Renal cortex interstitium (tissue), 3 donors: ENCODE results near the gene PIP5KL1. TPM values are rescaled to one million over a fixed set of nuclear protein-coding genes. Genes with fewer than 3 reads are reported as not detected.

ENCODE experiments used
- polyA plus RNA-seq, 3 donors: library from polyadenylated mRNA; unstranded; fragments of 120-200 nt; gene quantifications; one replicate each; pipeline ENCODE4 v1.2.1, GENCODE V29; 2013; ENCODE audit not compliant: insufficient read length in 3 of 3

PIP5KL1 gene
- polyA plus RNA-seq, 3 donors = 1.5 to 1.8 (median 1.7) TPM

Other genes starting within 250 kb of the PIP5KL1 start
- gene CFAP157, start 223.8 kb downstream of the PIP5KL1 start, polyA plus RNA-seq = 1 to 10 TPM; 4.0 to 9.8 (median 5.2) TPM
- gene PTRH1, start 215.1 kb downstream of the PIP5KL1 start, polyA plus RNA-seq = 10 to 100 TPM in 2 of 3 donors, 1 to 10 TPM in 1; 7.3 to 13.8 (median 13.0) TPM
- gene TTC16, start 214.7 kb downstream of the PIP5KL1 start, polyA plus RNA-seq = under 1 TPM; 0.11 to 0.41 (median 0.23) TPM
- 10 to 100 TPM; 12.1 to 19.0 (median 13.6) TPM for gene TOR2A, start 195.5 kb downstream of the PIP5KL1 start, polyA plus RNA-seq
- gene SH2D3C, start 152.1 kb downstream of the PIP5KL1 start, polyA plus RNA-seq = 10 to 100 TPM; 13.2 to 17.6 (median 16.1) TPM
- gene CDK9, start 144.7 kb downstream of the PIP5KL1 start, polyA plus RNA-seq = 10 to 100 TPM; 67.5 to 75.5 (median 73.9) TPM
- gene FPGS, start 127.9 kb downstream of the PIP5KL1 start, polyA plus RNA-seq = 10 to 100 TPM; 38.9 to 45.5 (median 44.7) TPM
- 10 to 100 TPM; 75.7 to 92.9 (median 83.7) TPM for gene ENG, start 76.1 kb downstream of the PIP5KL1 start, polyA plus RNA-seq
- 10 to 100 TPM; 31.0 to 50.7 (median 36.3) TPM for gene AK1, start 53.1 kb downstream of the PIP5KL1 start, polyA plus RNA-seq
- 10 to 100 TPM; 41.8 to 49.0 (median 42.4) TPM for gene ST6GALNAC6, start 31.2 kb downstream of the PIP5KL1 start, polyA plus RNA-seq
- 10 to 100 TPM in 2 of 3 donors, 1 to 10 TPM in 1; 9.8 to 16.3 (median 13.1) TPM for gene ST6GALNAC4, start 13.7 kb downstream of the PIP5KL1 start, polyA plus RNA-seq
- gene DPM2, start 7.1 kb upstream of the PIP5KL1 start, polyA plus RNA-seq = 10 to 100 TPM; 35.3 to 43.4 (median 36.3) TPM
- gene EEIG1, start 50.2 kb upstream of the PIP5KL1 start, polyA plus RNA-seq = 10 to 100 TPM; 31.5 to 35.0 (median 34.1) TPM
- gene NAIF1, start 136.5 kb upstream of the PIP5KL1 start, polyA plus RNA-seq = 10 to 100 TPM in 2 of 3 donors, 1 to 10 TPM in 1; 8.7 to 11.4 (median 10.3) TPM
- gene SLC25A25, start 137.5 kb upstream of the PIP5KL1 start, polyA plus RNA-seq = 10 to 100 TPM; 13.0 to 14.9 (median 13.2) TPM
- 10 to 100 TPM; 37.8 to 61.4 (median 55.5) TPM for gene PTGES2, start 197.0 kb upstream of the PIP5KL1 start, polyA plus RNA-seq
- gene LCN2, start 218.7 kb upstream of the PIP5KL1 start, polyA plus RNA-seq = 1 to 10 TPM; 1.2 to 1.3 (median 1.2) TPM
- gene BBLN, start 229.5 kb upstream of the PIP5KL1 start, polyA plus RNA-seq = 10 to 100 TPM; 30.0 to 51.0 (median 48.6) TPM